Mesenteric fat pad (tissue), 1 donor: Measurements from ENCODE around the gene UMODL1. TPM values are rescaled to one million over a fixed set of nuclear protein-coding genes. Genes with fewer than 3 reads are reported as not detected.
"Not testable (repeated sequence)": the region's sequence is repeated elsewhere in the genome, so short reads cannot be mapped to it uniquely, and the experiment has no call there.

Experiments
- DNase-seq: peaks from one replicate; pipeline ENCODE4 v3.0.0-alpha.2; 2020; ENCODE audit warnings: low spot score
- total RNA-seq: library from RNA; stranded (reverse); fragmentation: NEBNext Ultra II Directional; extraction: Animal tissue kit (Norgen Biotek cat#: 25700); gene quantifications from one replicate; pipeline ENCODE4 v1.2.1, GENCODE V29; 2021
- donor health status: DM: yes; HTN: yes; CAD: no.

The UMODL1 gene
- total RNA-seq, 1 donor from 2014 or later, result not detected

DNA sequence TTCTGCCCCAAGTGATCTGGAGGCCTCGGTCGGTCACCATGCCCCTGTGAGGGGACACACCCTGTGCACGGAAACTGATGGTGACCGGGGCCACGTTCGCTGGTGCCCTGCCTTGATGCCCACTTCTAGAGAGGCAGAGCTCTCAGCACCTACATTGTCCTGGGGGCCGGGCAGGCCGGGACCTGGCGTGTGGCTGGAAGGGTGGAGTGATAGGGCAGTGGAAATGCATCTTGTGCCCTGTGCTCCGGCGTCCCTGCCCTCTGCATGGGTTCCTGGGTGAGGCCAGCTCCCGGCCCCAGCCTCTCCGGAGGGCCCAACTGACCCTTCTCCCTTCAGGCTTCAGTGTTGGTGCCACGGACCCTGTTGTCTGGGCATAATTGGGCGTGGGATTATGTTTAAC lies 11.0 kb upstream of the UMODL1 start:
- no peak for DNase-seq

DNA sequence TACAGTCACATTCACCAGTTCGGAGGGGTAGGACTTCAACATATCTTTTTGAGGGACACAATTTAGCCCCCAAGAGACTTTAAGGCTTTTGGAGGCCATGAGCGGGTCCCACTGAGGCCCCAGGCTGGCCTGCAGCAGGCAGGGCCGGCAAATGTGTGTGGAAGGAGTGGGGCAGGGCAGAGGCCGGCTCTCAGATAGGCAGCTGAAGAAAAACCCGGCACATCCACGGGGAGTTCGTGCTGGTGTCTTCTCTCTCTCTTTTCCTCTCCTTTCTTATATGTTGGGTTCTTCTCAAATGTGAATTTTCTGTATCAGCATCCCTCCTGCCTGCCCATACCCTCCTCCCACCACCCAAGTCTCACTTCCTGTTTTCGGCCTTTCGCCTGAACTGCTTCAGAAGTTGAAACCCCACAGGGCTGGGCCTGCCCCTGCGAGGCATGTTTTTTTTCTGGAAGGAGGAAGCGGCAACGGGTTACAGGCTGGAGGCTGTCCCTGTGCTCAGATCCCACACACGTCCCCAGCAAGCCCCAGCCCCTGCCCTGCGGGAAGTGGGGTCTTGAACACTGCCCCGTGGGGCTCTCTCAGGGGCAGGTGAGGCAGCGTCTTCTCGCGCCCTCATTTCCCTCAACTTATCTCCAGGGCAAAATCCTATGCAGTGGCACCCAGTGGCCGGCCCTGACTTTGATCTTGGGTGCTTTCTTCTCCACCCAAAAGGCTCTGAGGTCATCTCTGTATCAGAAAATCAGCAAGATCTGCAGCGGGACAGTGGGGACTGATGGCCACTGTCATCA lies 9.7 kb upstream of the UMODL1 start:
- no peak for DNase-seq

DNA sequence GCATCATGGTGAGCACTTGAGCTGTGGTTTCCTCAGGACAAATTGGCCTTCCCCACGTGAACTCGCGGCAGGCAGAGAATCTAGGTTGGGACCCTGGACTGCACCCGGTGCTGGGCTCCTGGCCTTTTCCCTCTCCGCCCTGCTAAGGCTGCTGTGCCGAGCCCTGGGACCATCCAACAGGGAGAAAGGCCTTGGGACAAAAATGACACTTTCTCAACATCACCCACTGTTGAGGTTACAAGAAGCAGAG lies 9.2 kb upstream of the UMODL1 start:
- no peak for DNase-seq

DNA sequence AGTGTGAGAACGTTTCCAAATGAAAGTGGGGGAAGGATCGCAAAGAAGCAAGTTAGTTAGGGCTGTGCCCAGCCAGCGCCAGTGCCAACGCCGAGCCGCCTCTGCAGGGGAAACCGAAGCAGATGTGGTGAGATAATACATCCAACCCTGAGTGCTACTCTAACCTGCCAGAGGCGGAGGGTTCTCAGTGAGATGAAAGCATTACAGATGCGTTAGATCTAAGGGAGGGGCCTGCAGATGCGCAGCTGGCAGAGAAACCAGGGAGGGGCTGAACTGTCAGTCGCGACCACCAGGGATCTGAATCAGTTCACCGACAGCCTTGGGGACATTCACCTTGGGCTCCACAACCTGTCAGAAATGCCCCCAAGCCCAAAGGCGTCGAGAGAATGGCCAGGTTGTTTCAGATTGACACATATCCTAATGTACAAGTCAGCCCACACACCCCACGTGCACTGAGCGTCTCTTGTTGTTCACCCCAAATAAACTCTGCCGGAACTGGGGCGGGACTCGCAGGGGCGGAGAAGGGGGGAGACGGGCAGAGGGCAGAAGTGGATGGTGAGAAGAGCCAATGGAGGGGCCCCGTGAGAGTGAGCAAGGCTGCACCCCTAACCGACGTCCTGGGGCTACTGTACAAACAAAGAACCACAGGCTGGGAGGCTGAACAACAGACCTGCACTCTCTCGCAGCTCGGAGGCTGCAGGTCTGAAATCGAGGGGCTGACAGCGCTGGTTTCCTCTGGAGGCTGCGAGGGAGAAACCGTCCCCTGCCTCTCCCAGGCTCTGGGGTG lies 8.7 kb upstream of the UMODL1 start:
- no peak for DNase-seq

DNA sequence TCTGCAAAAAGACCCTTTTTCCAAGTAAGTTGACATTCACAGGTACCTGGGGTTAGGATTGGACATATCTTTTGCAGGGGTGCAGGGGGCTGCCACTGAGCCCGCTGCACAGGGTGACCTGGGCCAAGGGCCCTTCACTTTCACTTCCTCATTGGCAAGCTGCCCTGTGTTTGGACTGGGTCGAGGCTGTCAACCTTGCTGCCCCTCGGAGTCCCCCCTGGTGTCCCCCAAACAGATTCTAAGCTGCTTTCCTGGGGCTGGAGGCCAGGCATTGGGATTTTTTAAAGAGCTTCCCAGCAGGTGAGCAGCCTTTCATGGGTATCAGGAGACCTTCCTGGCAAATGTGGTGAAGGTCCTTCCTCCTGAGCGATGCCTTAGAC lies 7.9 kb upstream of the UMODL1 start:
- no peak for DNase-seq

DNA sequence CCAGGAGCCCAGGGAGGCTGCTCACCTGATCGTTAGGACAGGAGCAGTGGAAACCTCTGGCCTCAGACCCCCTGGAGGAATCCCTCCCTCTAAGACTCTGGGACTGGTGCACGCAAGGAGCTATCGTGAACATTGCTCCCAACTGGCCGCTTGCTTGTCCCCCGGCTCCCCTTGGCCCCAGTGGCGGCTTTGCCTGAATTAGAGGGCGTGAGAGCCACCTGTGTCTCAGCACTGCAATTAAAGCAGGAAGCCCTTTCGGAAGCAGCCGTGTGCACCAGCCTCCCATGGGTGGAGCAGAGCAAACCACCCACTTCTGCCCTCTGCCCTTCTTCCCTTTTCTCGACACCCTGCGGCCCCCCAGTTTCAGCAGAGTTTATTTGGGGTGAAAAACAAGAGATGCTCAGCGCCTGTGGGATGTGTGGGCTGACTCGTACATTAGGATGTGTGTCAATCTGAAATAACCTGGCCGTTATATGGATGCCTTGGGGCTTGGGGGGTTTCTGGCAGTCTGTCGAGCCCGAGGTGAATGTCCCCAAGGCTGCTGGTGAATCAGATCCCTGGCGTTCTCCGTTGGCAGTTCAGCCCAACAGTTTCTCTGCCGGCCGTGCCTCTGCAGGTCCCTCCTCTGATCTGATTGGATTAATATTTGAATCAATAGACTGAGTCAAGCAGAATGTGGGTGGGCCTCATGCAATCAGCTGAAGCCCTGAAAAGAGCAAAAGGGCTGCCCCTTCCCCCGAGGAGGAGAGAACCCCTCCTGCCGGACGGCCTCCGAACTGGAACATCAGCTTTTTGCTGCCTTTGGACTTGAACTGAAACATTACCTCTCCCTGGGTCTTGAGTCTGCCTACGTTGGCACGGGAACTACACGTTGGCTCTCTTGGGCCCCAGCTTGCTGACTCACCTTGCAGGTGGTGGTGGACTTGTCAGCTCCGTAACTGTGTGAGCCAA lies 7.3 kb upstream of the UMODL1 start:
- no peak for DNase-seq

DNA sequence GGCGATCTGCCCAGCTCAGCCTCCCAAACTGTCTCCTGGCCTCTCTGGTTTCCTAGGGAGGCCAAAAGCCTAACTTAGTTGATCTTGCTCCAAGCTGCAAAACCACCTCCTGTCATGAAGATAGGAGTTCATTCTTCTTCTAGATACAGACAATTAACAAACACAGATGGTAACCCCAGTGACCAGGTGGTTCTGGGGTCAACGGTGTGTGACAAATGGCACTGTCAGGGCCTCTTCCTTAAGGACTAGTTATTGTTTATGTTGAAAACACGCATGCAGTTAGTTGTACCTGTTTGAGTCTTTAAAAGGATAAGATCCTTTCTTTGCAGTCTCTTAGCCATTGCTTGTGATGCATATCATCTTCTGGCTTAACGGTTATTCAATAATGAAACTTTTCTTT lies 4.6 kb upstream of the UMODL1 start:
- DNase-seq, result no peak

DNA sequence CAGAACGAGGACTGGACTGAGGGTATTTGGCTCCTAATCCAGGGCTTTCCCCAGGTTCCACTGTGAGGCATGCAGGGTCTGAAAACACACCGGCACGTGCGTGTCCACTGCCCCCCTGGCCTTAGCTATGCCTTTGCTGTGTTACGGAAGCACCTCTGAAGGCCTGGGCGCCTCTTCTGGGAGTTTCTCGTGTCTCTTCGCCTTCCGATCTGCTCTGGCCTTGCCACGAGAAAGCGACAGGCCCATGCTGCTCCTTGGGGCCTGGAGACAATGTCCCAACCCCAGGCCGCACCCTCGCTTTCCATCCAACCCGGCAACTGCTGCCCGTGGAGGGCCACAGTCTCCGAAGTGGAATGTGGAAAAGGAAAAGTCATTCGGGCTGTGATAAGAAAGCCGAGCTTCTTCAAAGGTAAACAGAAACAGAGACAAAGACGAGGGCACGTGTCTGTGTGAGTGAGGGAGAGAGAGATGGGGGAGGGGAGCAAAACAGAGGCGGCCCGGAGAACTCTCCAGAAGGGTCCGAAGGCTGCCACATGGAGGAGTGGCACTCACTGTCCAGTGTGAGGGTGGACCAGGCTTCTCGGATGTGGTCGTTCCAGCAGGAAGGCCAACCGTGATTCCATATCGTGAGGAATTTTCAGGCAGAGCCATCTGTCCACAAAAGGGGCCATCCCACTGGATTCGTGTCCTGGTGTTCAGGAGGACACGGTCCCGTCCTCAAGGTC lies 3.4 kb upstream of the UMODL1 start:
- DNase-seq, result no peak

DNA sequence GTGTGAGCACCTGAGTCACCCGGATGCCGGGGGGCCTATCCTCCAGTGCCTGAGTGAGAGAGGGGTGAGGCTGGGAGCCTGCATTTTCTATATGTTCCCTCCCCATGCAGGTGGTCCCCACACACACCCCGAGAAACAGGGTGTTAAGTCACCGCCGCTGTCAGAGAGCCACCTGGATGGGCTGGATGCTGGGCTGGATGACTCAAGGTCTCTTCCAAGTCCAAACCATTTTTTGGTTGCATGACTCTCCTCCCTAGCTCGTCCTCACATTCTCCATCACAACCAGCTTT lies 2.9 kb upstream of the UMODL1 start:
- DNase-seq, result no peak

DNA sequence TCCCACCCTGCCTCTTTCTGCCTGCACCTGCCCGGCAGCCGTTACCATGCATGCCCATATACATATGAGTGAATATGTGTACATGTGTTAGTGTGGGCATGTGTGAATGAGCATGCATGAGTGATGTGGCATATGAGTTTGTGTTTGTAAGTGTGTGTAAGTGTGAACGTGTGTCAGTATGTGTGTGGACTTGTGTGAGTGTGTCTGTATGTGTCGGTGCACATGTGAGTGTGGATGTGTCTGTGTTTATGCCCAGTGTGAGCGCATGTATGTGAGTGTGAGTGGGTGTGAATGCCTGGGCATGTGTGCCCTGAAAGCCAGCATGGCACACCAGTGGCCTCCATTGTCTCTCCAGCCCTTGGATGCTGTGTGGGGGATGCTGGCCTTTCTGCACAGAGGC lies 2.5 kb upstream of the UMODL1 start:
- DNase-seq, result no peak

DNA sequence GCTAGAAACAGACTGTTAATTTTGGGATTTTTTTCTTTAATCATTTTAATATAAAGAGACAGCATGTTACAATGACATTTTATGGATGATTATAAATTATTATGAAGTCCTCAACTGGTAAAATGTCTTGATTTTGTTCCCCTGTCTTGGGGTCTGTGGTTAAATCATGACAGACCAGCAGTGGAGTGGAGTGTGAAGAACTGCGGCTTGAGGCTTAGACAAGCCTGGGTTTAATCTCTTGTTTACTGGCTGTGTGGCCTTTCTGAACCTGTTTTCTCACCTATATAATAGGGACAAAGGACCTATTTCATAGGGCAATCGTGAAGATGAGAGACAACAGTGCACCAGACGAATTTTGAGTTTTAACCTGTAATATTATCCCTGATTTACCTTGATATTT lies 1.8 kb upstream of the UMODL1 start:
- no peak for DNase-seq

DNA sequence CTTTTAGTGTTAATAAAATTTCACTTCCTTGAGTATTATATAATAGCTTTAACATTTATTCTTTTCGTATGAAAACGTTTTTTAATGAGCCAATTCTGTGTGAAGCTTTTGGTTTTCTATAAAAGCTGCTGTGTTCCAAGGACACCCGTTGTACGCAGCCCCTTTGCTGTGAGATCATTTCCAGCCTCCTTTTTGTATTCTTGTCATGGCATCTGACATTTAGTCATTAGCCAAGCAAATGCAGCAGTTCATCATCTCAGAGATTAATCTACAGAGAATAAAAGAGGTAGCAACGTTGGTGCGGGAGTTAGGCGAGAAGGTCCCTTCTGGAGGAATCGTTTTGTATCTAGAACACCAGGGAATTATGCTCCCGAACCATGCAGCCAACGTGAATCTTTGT lies 1.3 kb upstream of the UMODL1 start:
- DNase-seq, result no peak

DNA sequence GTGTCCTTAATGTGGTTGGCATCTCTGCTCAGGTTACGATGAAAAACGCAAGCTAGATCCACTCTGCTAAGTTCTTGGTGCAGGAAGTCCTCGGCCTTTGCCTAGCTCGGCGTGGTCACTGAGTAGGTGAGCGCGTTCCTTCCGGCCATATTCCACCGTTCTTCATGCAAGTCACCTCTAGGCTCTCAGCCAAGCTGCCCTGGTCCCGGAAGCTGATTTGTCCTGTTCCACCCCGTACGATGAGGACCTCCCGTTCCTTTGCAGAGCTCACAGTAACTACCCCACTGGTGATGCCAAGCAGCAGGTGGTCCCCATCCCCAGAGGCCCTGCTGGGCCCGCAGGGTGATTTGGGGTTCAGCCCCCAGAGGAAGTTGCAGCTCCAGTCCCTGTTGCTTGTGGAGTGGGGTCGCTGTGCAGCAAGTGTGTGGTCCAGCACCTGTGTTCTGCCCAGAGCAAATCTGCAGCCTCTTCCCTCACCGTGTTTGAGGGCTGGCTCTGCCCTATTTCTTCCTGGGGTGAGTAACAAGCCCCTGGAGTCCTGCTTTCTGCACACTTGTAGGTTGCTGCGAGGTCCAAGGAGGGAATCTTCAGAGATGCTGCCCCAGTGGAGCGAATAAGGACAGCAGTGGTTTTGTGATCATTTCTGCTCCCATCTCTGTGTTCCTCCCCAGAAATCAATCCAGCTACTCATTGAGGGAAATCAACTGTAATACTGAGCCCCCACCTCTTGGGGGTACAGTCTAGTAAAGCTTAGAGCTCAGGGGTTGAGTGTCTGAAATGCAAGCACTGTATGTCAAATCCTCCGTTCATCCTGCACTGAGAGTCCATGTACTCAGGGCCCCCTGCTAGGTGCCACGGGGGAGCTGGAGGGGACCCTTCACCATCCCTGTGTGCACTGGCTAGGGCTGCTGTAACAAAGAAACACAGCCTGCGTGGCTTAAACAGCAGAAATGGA lies 2.3 kb downstream of the UMODL1 start:
- no peak for DNase-seq

DNA sequence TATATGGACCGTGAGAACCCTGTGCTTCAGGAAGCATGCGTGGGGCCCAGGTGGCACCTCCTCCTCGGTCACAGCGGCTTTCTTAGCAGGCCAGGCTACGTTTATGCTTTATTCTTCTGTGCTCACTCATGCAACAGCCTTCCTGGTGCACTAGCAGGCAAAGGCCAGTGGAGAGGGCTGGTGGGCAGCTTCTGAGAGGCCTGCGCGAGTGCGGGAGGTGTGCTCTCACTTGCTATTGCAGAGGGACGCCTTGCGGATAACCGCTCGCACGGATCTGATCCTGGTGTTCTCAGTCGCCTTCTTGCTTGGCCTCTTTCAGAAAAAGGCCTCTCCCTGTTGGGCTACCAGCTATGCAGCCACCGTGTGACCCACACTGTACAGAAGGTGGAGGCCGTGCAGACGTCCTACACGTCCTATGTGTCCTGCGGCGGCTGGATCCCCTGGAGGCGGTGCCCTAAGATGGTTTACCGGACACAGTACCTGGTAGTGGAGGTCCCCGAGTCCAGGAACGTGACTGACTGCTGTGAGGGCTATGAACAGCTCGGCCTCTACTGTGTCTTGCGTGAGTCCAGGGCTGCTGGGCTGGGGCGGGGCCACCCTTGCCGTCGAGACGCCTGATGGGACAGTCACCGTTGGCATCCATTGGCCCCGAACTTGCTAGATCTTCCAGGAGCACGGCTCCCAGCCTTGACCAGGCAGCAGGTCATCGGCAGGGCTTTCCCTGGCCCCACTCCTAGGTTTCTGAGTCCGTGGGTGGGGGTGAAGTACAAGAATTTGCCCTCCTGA lies 4.8 kb downstream of the UMODL1 start:
- DNase-seq, result no peak

DNA sequence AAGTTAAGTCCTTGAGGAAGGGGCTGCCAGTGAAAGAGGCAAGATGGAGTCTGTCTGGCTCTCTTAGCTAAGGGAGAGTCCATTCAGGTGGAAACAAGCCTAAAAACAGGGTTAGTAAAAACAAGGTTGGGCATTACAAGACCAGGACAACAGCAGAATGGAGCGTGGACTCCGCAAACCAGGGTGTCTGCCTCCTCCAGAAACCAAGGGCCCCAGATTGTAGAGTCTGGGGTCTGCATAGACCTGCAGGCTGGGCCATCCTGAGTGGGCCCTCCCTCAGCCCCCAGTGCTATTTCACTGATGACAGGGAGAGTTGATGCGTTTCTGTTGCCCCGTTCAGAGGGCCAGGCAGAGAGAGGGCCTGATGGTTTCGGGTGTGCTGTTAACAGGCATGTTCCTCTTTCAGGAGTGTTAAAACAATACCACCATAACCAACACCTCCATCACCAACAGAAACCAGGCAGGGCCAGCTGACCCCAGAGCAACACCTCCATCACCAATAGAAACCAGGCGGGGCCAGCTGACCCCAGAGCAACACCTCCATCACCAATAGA lies 6.6 kb downstream of the UMODL1 start:
- DNase-seq, result not testable (repeated sequence)

DNA sequence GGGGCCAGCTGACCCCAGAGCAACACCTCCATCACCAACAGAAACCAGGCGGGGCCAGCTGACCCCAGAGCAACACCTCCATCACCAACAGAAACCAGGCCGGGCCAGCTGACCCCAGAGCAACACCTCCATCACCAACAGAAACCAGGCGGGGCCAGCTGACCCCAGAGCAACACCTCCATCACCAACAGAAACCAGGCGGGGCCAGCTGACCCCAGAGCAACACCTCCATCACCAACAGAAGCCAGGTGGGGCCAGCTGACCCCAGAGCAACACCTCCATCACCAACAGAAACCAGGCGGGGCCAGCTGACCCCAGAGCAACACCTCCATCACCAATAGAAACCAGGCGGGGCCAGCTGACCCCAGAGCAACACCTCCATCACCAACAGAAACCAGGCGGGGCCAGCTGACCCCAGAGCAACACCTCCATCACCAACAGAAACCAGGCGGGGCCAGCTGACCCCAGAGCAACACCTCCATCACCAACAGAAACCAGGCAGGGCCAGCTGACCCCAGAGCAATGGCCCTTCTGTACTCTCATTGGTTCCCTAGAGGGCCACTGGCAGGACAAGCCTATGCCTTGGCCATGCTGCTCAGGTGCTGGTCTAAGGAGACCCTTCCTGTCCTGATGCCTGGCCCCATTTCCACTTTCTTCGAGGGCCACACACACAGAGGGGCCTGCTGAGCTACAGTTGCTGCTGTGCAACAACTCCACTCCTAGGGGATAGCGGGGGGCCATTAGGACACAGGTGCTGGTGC lies 7.3 kb downstream of the UMODL1 start:
- DNase-seq, result not testable (repeated sequence)

DNA sequence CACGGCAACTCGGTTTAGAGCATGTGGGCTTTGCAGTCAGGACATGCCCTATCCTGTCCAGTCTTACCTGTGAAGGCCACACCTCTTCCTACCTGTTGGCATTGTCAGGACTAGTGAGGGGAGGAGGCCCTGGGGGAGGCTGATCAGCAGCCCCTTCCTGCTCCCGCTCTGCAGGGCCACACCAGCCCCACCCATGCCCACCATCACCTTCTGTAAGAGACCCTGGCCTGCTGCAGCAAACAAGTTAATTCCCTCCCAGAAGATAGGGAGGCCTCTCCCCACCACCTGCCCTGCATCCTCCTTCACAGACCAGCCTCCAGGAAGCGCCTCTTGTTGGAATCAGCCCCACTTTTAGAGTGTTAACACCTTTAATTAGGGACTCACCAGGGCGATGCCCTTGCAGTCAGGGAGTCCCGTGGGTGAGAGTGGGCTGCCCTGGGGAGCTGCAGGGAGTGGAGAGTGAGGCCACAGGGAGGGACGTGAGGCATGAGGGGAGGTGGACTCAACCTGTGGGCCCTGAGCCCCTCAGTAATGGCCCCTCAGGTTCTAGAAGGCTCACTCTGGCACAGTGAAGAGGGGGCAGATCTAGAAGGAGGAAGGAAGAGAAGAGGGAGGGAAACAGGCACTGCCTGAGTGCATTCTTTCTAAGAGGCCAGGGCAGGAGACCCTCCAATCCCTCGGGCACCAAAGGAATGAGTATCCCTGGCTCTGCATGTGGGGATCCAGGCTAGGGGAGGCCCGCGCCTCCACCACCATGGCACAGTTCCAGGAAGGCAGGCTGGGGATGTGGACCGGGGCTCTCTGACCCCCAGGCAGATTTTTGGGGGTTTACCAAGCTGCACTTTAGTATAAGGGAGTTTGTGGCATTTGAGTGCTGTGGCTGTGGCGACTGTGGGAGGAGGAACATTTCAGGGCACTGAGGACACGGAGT lies 8.2 kb downstream of the UMODL1 start:
- no peak for DNase-seq
